Measurements from ENCODE around the gene MRPS31. TPM values are rescaled to one million over a fixed set of nuclear protein-coding genes. Genes with fewer than 3 reads are reported as not detected.
A peak's percentile ranks its signal among the peaks of the same experiment; 100 is the strongest.
"Not testable (repeated sequence)": the region's sequence is repeated elsewhere in the genome, so short reads cannot be mapped to it uniquely, and the experiment has no call there.

MRPS31 gene
- total RNA-seq, 1 experiment from 2014 or later: 25.5 TPM

- CTCF ChIA-PET: interaction anchor here (0.6 to 4.2 kb wide), 3 partner anchors 10 to 283 kb away, joined by 3 to 36 read pairs (median 3); no protein-coding TSS in a partner anchor
- not testable (repeated sequence) for H3K9me3 Mint-ChIP-seq; H3K36me3 Mint-ChIP-seq; DNase-seq (ENCODE audit: low spot score); H3K27me3 Mint-ChIP-seq (ENCODE audit: low read depth); ATAC-seq; H3K4me1 Mint-ChIP-seq; H3K27ac Mint-ChIP-seq
- H3K4me3 Mint-ChIP-seq: peak overlapping the region; percentile 59
- peak; percentile 82 for TF ChIP-seq GABPB1 (CRISPR knock-in tag; IDR thresholded peaks at IDR 0.05)
- POLR2A ChIA-PET: interaction anchor here (0.6 to 1.2 kb wide), 3 partner anchors 19 to 1752 kb away, joined by 3 read pairs; no protein-coding TSS in a partner anchor
These were observed 17.7 kb upstream of the MRPS31 start for GRCh38 chr13:40788540-40789274.

GRCh38 chr13:40787062-40787461 is 16.1 kb upstream of the MRPS31 start:
- ChIA-PET CTCF (interaction anchor here (4.2 kb wide), 1 partner anchor 9 kb away, joined by 36 read pairs; no protein-coding TSS in a partner anchor), POLR2A (no interaction called here)
- ATAC-seq (no peak), DNase-seq (ENCODE audit: low spot score) (no peak)
- Mint-ChIP-seq H3K36me3 (no peaks in the 10 kb centered on the region), H3K4me1 (no peaks in the 10 kb centered on the region), H3K27ac (no peak overlapping the region), H3K9me3 (no peaks in the 10 kb centered on the region), H3K4me3 (no peak overlapping the region), H3K27me3 (ENCODE audit: low read depth) (no peaks in the 10 kb centered on the region)
- TF ChIP-seq HMGXB4 (CRISPR knock-in tag; IDR thresholded peaks at IDR 0.05): no peak
- no peak for TF ChIP-seq HMGA2 (CRISPR knock-in tag; IDR thresholded peaks at IDR 0.05)
- TF ChIP-seq FOXJ3 (CRISPR knock-in tag; IDR thresholded peaks at IDR 0.05; ENCODE audit: borderline replicate concordance): no peak
- TF ChIP-seq ZSCAN18 (CRISPR knock-in tag; IDR thresholded peaks at IDR 0.05): no peak
- no peak for TF ChIP-seq TEAD1 (CRISPR knock-in tag; IDR thresholded peaks at IDR 0.05)
- no peak for TF ChIP-seq AFF4 (CRISPR knock-in tag; IDR thresholded peaks at IDR 0.05; ENCODE audit: borderline replicate concordance)
- no peak for TF ChIP-seq NFYB (CRISPR knock-in tag; conservative IDR thresholded peaks at IDR 0.05; ENCODE audit: low read depth)
- no peak for TF ChIP-seq E2F5 (CRISPR knock-in tag; IDR thresholded peaks at IDR 0.05)
- no peak for TF ChIP-seq TP53 (CRISPR knock-in tag; IDR thresholded peaks at IDR 0.05)
- no peak for TF ChIP-seq CBFB (CRISPR knock-in tag; IDR thresholded peaks at IDR 0.05; ENCODE audit: low read depth)
- TF ChIP-seq RELA (CRISPR knock-in tag; IDR thresholded peaks at IDR 0.05; ENCODE audit: borderline replicate concordance): no peak
- no peak for TF ChIP-seq IRF2 (CRISPR knock-in tag; IDR thresholded peaks at IDR 0.05; ENCODE audit: borderline replicate concordance, low read depth)
- TF ChIP-seq STAT6 (CRISPR knock-in tag; conservative IDR thresholded peaks at IDR 0.05; ENCODE audit: low read depth): no peak
- no peak for TF ChIP-seq ATF6 (CRISPR knock-in tag; IDR thresholded peaks at IDR 0.05)
- no peak for TF ChIP-seq GABPB1 (CRISPR knock-in tag; IDR thresholded peaks at IDR 0.05)

All from WTC11 (cell line).